ENCODE data around the gene HSPB2.

HSPB2 gene

DNA sequence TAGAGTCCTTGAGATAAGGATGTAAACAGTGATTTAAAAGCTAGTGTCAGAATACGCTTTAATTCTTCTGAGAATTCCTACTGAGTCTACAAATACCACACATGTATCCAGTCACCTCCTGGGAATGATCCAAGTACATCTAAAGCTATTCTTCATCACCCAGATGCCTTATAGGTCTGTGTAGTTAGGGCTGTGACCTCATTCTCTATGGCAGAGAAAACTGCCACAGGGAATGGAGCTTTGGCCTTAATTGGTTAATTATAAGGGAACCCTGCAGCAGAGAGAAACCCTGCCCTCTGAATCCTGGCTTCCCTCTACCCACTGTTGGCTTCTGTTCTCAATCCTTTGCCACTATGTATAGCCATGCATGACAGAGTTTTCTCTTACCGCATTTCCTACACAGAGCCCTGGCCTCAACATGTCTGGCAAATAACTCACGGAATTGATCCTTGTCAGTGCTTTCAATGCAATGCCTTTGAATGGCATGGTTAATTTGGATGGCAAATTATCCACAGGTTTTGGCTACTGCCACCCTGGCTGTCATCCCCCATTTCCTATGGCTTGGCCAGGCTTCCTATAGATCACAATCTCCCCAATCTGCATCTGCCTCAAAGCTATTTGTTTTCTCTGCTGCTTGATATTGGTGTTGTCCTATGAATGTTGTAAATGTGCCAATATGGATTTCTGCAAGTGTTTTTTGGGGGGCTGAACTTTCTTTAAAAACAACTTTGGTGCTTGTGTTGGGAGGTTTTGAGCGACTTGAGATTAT is 27.5 kb downstream of the HSPB2 start:
- DNase-seq: no peak

DNA sequence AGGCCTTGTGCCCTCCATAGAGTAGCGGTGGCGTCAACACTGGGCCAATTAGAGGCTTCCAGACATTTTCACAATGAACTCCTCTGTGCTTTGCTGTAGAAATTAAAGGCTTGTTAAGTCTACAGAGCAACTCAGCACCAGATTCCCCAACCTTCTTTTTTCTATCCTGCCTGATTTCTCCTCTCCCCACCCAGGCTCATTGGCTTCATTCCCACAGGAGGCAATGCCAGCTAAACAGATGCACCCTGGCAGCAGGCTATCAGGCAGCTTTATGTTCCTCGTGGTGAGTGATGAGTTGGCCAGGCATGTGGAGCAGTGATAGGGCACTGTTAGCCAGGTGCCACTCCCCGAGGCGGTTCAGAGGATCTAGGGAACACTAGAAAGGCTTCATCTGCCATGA is 29.4 kb downstream of the HSPB2 start:
- DNase-seq: peak; percentile 75

DNA sequence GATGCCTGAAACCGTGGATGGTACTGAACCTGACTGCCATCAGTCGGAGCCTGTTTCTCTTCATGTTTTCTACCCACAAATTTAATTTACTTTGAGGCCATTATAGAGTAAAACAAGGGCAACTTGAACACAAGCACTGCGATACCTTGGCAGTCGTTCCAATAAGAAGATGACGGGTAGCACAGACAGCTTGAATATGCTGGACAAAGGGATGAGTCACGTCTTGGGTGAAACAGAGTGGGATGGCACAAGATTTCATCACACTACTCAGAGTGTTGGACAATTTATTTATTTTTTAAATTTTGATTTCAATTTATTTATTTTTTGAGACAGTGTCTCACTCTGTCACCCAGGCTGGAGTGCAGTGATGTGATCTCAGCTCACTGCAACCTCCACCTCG is 30.3 kb downstream of the HSPB2 start:
- no peak for DNase-seq

DNA sequence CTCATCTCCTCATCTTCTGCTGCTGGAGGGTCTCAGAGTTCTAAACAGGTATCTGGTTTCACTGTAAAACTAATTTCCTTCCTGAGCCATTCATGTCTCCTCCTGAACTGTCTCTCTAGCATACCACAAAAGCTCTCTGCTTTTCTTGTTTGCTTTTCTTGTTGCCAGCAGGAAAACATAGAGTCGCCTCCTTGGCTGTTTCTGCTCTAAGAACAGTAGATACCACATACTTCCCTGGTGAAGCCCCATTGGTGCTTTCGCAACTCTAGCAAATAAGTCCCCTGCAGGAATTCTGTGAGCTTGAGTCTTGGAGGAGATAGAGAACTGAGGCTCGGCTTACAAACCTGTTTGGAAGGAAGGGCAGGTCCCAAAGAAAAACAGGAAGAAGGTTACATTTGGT is 31.6 kb downstream of the HSPB2 start:
- no peak for DNase-seq

DNA sequence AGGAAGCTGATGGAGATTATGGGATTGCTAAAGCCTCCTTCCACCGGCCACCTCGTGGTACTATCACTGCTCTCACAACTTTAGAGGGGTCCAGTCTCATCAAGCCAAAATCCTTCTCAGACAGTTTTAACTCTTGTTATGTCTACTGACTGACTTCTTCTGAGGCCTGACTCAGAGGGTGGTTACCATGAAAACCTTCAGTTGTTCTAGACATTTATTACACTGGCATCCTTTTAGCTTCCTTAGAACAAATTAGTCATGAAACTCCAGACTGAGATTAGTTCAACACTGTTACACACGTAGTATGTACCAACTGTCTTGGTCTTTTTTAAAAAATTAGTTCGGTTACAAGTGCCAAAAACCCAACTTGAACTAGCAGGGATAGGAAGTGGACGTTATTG is 32.1 kb downstream of the HSPB2 start:
- DNase-seq: no peak

DNA sequence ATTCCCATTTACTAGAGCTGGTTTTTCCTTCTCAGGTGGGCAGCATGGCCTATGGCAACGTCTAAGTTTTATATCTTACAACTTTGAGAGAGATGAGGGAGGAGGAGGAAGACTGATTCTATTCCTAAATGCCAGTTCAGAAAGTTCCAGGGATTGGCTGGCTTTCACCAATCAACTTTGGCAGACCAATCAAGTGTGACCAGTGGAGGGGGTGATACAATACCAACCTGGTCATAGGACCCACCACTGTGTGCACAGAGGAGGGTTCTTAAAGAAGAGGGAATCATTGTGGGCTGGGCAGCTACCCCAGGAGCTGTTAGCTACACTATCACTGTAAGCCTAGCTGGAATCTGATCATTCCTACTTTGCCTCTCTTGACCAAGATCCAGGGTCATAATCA is 32.7 kb downstream of the HSPB2 start:
- DNase-seq: no peak

DNA sequence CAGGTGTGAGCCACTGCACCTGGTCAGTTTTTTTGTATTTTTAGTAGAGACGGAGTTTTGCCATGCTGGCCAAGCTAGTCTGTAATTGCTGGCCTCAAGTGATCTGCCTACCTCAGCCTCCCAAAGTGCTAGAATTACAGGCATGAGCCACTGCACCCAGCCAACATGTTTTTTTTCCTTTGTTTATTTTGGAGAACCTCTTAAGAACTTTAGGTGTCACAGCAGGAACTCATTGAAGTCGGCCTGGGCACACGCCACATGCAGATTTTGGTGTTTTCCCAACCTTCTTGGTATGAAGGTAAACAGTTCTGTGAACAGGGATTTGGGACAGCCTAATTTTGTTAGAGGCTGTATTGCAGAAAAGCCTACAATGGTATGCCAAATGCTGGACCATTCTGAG is 34.0 kb downstream of the HSPB2 start:
- DNase-seq: no peak

DNA sequence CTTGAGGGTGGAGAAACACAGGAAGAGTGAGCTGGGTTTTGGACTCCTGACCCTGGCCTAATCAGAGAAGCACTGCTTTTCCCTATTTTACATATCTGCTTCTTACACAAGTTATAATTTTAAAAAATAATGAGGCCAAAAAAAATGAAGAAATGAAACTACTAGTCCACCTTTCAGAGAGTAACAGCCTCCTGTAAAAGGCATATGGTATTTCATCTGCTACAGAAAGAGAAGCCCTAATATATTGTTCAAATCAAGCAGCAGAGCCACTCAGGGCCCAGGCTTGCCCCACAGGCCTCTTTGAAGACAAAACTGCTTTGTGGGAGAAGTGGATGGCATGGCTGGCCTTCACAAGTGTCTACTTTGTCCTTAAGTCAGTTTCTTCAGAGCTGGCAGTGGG is 34.6 kb downstream of the HSPB2 start:
- no peak for DNase-seq

DNA sequence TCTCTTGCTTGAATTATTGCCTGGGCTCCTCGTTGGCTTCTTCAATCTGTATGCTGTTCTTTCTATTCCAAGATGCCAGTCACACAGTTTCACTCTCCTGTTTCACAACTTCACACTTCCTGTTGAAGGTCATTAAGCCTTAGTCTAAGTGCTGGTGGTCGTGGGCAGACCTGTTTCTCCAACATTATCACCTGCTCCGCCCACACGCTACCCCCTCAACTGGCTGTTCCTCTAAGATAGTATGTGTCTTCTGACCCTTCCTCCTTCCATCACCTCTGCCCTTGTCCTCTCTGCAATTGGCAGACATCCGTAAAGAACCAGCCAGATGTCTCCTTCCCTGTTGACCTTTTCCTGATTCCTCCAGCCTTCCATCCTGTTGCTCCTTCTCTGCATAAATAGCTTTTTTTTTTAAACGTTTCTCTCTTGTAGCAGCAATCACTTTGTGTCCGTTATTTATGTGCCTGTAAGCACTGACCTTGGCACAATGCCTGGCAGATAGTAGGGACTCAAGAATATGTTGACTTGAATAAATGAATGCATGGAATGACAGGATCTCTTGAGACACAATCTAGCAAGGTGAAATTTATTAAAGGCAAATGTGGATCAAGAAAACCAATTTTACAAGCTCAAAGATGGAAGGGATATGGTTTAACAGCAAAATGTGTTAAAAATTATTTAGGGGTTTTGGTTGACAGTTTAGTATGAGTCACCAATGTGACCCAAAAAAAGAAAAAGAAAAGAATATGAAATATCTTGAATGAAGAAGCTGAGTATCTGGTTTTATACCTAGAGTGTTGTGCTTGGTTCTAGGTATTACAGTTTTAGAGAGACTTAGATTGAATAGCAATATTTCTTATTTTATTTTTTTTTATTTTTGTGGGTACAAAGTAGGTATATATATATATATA is 37.2 kb downstream of the HSPB2 start:
- DNase-seq: no peak

DNA sequence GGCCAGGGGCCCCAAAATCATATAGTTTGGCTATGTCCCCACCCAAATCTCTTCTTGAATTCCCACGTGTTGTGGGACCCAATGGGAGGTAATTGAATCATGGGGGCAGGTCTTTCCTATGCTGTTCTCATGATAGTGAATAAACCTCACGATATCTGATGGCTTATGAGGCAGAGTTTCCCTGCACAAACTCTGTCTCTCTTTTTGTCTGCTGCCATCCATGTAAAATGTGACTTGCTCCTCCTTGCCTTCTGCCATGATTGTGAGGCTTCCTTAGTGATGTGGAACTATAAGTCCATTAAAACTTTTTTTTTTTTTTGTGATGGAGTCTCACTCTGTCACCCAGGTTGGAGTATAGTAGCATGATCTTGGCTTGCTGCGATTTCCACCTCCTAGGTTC is 39.0 kb downstream of the HSPB2 start:
- no peak for DNase-seq

DNA sequence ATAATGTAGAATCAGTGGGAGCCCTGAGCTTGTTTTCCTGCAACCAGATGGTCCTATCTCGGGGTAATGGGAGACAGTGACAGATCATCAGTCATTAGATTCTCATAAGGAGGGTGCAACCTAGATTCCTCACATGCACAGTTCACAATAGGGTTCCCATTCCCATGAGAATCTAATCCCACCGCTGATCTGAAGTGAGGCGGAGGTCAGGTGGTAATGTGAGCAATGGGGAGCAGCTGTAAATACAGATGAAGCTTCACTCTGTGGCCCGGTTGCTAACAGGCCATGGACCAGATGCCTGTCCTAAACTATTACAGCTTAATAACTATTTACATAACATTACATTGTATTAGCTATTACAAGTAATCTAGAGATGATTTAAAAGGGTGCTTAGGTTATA is 41.6 kb downstream of the HSPB2 start:
- DNase-seq: no peak

DNA sequence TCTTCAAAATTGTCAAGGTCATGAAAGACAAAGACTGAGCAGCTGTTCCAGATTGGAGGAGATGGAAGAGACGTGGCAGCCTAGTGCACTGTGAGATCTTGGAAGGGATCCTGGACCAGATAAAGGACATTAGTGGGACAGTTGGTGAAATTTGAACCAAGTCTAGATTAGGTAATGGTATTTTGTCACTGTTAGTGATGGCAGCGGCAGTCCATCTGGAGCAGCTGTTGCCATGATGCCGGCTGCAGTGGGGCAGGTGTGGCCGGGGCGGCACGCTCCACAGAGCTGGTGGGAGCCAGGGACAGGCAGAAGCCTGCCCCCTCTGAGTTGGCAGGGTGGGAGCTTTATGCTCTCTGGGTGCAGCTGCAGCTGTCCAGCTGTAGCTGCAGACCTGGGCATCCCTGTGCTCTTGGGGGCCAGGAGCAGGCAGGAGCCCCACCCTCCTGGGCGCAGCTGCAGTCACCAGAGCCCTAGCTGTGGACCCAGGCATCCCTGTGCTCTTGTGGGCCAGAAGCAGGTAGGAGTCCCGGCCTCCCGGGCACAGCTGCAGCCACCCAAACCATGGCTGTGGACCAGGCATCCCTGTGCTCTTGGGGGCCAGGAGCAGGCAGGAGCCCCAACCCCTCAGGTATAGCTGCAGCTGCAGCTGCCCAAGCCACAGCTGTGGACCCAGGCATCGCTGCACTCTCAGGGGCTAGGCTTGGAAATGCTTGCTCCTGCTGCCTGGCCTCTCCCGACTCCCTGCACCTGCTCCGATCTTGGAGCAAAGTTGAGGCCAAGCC is 45.3 kb downstream of the HSPB2 start:
- no peak for DNase-seq

DNA sequence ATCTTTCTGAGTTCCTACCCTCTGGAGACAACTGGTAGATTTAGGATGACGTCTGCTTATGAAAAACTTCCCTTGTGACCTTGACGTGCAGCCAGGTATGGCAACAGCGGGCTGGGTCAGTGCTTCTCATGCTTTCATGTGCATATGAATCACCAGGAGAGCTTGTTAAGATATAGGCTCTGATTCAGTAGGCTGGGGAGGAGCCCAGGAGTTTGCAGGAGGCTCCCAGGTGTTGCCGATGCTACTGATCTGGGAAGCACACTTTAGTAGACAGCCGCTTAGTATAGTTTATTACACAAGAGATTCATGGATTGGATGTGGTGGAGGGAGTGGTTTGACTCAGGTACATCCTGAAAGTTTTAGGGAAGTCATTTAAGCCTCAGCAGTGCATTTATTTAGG is 48.4 kb downstream of the HSPB2 start:
- no peak for DNase-seq

DNA sequence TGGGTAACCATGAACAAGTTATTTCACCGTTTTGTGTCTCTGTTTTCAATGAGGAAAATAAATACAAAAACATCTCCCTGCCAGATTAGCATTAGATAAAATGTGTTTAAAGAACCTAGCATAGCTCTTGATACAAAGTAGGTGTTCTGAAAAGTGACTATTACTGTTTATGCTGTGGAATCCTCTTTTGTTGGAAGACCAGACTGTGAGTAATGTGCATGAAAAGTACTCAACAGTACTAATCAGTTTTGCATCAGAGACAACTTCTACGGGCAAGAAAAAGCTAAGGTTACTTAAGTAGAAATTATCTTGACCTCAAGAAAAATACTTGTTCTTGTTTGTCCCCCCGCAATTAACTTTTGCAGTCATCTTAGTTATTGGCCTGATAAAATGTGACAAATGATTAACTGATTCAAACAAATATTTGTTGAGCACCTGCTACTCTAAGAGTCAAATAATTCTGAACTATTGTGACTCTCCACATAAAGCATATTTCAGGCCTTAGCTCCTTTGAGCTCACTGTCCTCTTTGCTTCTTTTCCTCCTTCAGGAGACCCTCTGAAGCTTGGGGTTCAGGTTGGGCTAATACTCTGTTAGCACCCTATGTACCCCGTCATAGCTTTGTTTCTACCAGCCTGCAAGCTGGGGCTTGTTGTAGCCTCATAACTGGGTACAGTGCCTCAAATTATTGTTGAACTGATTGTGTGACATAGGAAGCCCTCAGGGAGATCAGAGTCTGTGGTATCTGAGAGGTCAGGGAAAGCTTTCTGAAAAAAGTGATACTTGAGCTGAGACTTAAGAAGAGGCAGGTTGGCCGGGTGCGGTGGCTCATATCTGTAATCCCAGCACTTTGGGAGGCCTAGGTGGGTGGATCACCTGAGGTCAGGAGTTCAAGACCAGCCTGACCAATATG is 49.1 kb downstream of the HSPB2 start:
- no peak for DNase-seq
